Transverse colon (tissue), 4 donors: ENCODE results near the gene ZNF273. TPM values are rescaled to one million over a fixed set of nuclear protein-coding genes. Genes with fewer than 3 reads are reported as not detected.

ENCODE experiments used
- DNase-seq: peaks from one replicate; pipeline ENCODE4 v3.0.0-alpha.2; 2019
- H3K27ac ChIP-seq, 4 donors: fragments of 200-600 bp; sonication (generic); 2 replicates each; pipeline ENCODE4 v1.5.1; 2016 to 2018; ENCODE audit warnings: inconsistent platforms in 4 of 4
- H3K27me3 ChIP-seq: fragments of 200-600 bp; sonication (generic); 2 replicates; pipeline ENCODE4 v1.5.1; 2017; ENCODE audit warnings: inconsistent platforms
- H3K36me3 ChIP-seq, 4 donors: fragments of 200-600 bp; sonication (generic); 2 replicates each; pipeline ENCODE4 v1.5.1; 2017 to 2019; ENCODE audit warnings: inconsistent platforms in 4 of 4
- H3K4me1 ChIP-seq, 4 donors: fragments of 200-600 bp; sonication (generic); 2 replicates each; pipeline ENCODE4 v1.5.1; 2017 to 2020; ENCODE audit warnings: inconsistent platforms in 4 of 4
- H3K4me3 ChIP-seq, 4 donors: fragments of 200-600 bp; sonication (generic); 1 replicate in 1 of 4; 2 replicates in 3 of 4; pipeline versions ENCODE4 v1.5.1 to v1.6.1; 2017 to 2019; ENCODE audit warnings: inconsistent platforms in 4 of 4
- H3K9me3 ChIP-seq, 2 donors: fragments of 200-600 bp; sonication (generic); 2 replicates each; pipeline ENCODE4 v1.5.1; 2017 to 2019; ENCODE audit warnings: inconsistent platforms in 2 of 2
- EP300 ChIP-seq: sonication (generic); formaldehyde crosslinking; IDR thresholded peaks from one replicate; pipeline ENCODE4 v1.6.1; 2017; ENCODE audit warnings: antibody characterized with exemption, low read depth
- POLR2A ChIP-seq: fragments of 450-650 bp; IDR thresholded peaks from one replicate; pipeline ENCODE4 v1.6.1; 2016; ENCODE audit warnings: antibody characterized with exemption, mild to moderate bottlenecking, moderate library complexity
- POLR2AphosphoS5 ChIP-seq, 3 donors: sonication (generic); formaldehyde crosslinking; IDR thresholded peaks; one replicate each; pipeline ENCODE4 v1.6.1; 2016; ENCODE audit warnings: antibody characterized with exemption in 3 of 3
- WGBS, 2 donors: methylation state at CpG; one replicate each; pipeline ENCODE4 v1.1.5; 2018; ENCODE audit warnings: low coverage in 1 of 2; 5-methylcytosine and 5-hydroxymethylcytosine counted together
- in situ Hi-C, 4 donors: fragments of 200-750 bp; cut with MboI; loops; one replicate each; pipeline versions ENCODE4 v1.15.0 to v1.15.1; 2017; ENCODE audit warnings: low sequenced_read_pairs in 3 of 4, low pct_ligation_motif_present in 1 of 4, low pct_unique_long_range_greater_than_20kb in 1 of 4
- intact Hi-C: fragments of 100-400 bp; cut with DNase I; formaldehyde crosslinking; loops from one replicate; pipeline ENCODE4 v1.15.1; 2023; ENCODE audit warnings: low total_unique reads
- total RNA-seq, 4 donors: library from RNA; depleted of rRNA; stranded (reverse); fragments of >200 nt; gene quantifications; one replicate each; pipeline ENCODE4 v1.1.0, GENCODE V29; 2016
- TF ChIP-seq, protein P1 (sequence below), 5 experiments: fragments of 200-600 bp in 3 of 5; fragments of 450-650 bp in 2 of 5; sonication (generic) in 3 of 5; IDR thresholded peaks; 1 replicate in 2 of 5; 2 replicates in 3 of 5; pipeline ENCODE4 v1.5.1; 2016 to 2017; ENCODE audit warnings: antibody characterized with exemption in 5 of 5, inconsistent platforms in 3 of 5, mild to moderate bottlenecking in 2 of 5, moderate library complexity in 1 of 5

The ZNF273 gene
- total RNA-seq, 4 donors from 2014 or later: 4.1 to 14.9 (median 5.7) TPM

DNA sequence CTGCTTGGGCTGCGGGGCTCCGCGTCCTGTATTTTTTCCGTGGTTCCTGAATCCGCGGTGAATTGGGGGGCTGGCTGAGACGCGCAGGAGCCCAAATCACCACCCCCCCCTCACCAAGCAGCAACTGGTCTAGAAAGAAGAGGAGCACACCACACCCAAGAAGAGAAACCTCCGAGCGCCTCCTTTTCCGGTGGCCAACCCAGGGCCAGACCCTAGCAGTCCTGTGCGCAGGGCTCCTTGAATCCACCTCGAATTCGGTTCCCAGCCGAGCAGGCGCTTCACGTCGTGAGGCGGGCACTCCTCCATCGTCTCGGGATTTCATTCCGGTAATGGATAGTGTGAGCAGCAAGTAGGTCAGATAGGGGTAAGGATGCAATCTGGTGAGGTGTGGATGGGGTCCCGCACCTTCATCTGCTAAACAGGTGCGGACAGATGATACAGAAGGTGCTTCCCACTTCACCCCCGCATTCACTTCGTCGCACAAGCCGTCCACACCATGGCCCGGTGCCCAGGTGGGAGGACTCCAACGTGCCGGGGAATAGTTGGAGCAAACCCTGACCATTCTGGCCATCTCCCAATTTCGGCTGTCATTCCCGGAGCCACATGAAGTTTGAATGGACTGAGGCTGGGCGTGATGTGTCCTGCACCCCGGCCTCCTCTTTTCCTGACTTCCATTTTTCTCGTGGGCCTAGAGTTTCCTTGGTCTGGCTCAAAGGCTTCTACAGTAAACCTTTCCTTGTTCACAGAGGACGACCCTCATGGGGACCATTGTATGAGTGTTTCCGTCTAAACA is 19.8 kb upstream of the ZNF273 start:
- TF ChIP-seq EP300: no peak
- TF ChIP-seq POLR2AphosphoS5 (IDR thresholded peaks at IDR 0.05): no peak
- TF ChIP-seq POLR2A: no peak
- TF ChIP-seq, protein P1, sequence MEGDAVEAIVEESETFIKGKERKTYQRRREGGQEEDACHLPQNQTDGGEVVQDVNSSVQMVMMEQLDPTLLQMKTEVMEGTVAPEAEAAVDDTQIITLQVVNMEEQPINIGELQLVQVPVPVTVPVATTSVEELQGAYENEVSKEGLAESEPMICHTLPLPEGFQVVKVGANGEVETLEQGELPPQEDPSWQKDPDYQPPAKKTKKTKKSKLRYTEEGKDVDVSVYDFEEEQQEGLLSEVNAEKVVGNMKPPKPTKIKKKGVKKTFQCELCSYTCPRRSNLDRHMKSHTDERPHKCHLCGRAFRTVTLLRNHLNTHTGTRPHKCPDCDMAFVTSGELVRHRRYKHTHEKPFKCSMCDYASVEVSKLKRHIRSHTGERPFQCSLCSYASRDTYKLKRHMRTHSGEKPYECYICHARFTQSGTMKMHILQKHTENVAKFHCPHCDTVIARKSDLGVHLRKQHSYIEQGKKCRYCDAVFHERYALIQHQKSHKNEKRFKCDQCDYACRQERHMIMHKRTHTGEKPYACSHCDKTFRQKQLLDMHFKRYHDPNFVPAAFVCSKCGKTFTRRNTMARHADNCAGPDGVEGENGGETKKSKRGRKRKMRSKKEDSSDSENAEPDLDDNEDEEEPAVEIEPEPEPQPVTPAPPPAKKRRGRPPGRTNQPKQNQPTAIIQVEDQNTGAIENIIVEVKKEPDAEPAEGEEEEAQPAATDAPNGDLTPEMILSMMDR (IDR thresholded peaks at IDR 0.05): no peak
- Histone ChIP-seq H3K4me1 (peaks cover 0 to 13% (median 4%) of the 10 kb centered on the region in 4 donors), H3K9me3 (no peaks in the 10 kb centered on the region), H3K27me3 (peaks cover 21% of the 10 kb centered on the region), H3K4me3 (peak overlapping the region in 3 of 4 donors; percentile 14 to 46 (median 34)), H3K27ac (peak overlapping the region in 1 of 4 donors; percentile 69), H3K36me3 (no peaks in the 10 kb centered on the region)
- no peak for DNase-seq
- 85 to 100% methylated on average over 2 to 34 of the region's 38 CpGs for WGBS, 2 donors
- in situ Hi-C loops: loop anchor here in 1 of 4 donors (25.0 kb wide), 1 partner anchor 96 kb away; the partner anchor contains the start of gene ZNF138
- intact Hi-C loops: no loop called here

DNA sequence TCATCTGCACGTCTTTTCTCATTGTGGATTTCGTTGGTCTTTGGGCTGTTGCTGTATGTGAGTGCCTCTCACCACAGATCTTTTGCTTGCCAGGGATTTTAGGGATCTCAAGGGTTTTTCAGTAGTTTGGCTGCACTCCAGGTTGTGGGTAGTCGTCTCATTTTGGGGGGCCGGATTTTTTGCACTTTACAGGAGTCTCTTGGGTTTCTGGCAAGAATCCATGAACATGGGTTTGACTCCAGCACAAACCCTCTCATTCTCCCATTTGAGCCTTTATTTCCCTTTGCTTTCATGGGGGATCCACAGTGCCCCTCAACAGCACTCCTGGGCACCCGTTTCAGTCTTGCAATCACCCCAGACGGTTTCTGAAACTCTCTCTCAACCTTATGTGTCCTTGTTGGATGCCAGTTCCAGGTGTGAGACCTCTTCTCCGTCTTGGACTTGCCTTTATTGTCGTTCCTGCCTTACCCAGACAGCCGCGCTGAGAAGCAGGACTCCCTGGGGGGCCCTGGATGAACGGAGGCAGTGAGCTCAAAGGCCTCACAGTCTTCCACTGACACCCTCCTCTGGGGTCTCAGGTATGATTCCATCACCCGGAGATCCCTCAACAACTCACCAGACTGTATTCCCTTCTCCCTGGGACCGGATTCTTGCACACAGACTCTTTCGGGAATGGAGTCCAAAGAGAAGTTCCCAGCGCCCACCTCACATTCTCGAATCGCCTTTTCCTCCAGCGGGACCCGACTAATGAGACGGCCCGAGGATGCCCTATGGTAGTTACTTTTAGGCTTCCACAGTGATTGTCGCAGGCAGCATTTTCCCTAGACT is 18.8 kb upstream of the ZNF273 start:
- Histone ChIP-seq H3K4me1 (peaks cover 0 to 20% (median 10%) of the 10 kb centered on the region in 4 donors), H3K27me3 (peaks cover 30% of the 10 kb centered on the region), H3K27ac (no peak overlapping the region), H3K4me3 (no peak overlapping the region), H3K36me3 (no peaks in the 10 kb centered on the region), H3K9me3 (no peaks in the 10 kb centered on the region)
- in situ Hi-C loops (loop anchor here in 1 of 4 donors (25.0 kb wide), 1 partner anchor 97 kb away; the partner anchor contains the start of gene ZNF138), intact Hi-C loops (no loop called here)
- DNase-seq: no peak
- TF ChIP-seq POLR2AphosphoS5 (IDR thresholded peaks at IDR 0.05) (no peak), EP300 (no peak), POLR2A (no peak)
- TF ChIP-seq, protein P1 (IDR thresholded peaks at IDR 0.05): no peak
- 83 to 88% methylated on average over 2 to 22 of the region's 22 CpGs for WGBS, 2 donors

DNA sequence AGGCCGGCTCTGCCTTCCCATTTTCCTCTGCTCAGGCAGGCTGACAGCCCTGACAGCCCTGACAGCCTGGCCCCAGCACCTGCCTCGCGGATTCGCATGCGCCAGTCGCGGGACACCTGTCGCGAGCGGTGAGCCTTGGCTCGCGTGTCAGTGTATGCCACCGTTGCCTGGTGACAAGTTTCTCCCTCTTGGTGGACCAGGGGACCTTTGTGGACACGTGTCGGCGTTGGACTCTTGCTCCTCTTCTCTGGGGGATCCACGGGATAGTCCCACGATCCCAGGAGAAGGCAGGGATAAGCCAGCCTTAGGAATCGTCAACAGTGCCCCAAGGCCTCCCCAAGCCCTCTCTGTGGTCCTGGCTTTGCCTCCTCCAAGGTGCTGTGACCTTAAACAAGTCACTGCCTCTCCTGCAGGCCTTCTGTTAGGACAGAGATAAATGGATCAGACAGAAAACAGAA is 18.1 kb upstream of the ZNF273 start:
- TF ChIP-seq POLR2AphosphoS5 (IDR thresholded peaks at IDR 0.05) (no peak), EP300 (no peak)
- TF ChIP-seq, protein P1 (IDR thresholded peaks at IDR 0.05): no peak
- Histone ChIP-seq H3K27ac (no peak overlapping the region), H3K4me1 (peaks cover 0 to 26% (median 15%) of the 10 kb centered on the region in 4 donors), H3K9me3 (no peaks in the 10 kb centered on the region), H3K36me3 (no peaks in the 10 kb centered on the region), H3K4me3 (no peak overlapping the region), H3K27me3 (peaks cover 36% of the 10 kb centered on the region)
- WGBS, 2 donors: 80% methylated on average over 1 to 19 of the region's 19 CpGs
- intact Hi-C loops (no loop called here), in situ Hi-C loops (loop anchor here in 1 of 4 donors (25.0 kb wide), 1 partner anchor 98 kb away; the partner anchor contains the start of gene ZNF138)
- DNase-seq: no peak
